GM23338 (cell line): Measurements from ENCODE around the gene ETV3. TPM values are rescaled to one million over a fixed set of nuclear protein-coding genes. Genes with fewer than 3 reads are reported as not detected.

ENCODE experiments used
- ATAC-seq: fragments of 200-7000 bp; cut with Tn5 transposase; 3 replicates; pipeline ENCODE4 v1.9.1; 2020
- DNase-seq: peaks from one replicate; pipeline ENCODE4 v3.0.0-alpha.2; 2015; ENCODE audit warnings: low spot score
- H2AFZ ChIP-seq: fragments of 200-600 bp; sonication (generic); 2 replicates; pipeline ENCODE4 v1.8.0; 2016; ENCODE audit warnings: antibody characterized with exemption, mild to moderate bottlenecking, moderate library complexity
- H3F3A ChIP-seq: fragments of 200-600 bp; sonication (generic); replicated peaks from 2 replicates; pipeline ENCODE4 v1.8.0; 2017; ENCODE audit warnings: antibody characterized with exemption, mixed run types, low read depth
- H3K27ac ChIP-seq: fragments of 200-600 bp; sonication (generic); 2 replicates; pipeline ENCODE4 v1.6.1; 2016; ENCODE audit warnings: low read depth
- H3K27me3 ChIP-seq: fragments of 200-600 bp; sonication (generic); 2 replicates; pipeline ENCODE4 v1.8.0; 2016; ENCODE audit warnings: mild to moderate bottlenecking, mixed run types, moderate library complexity; ENCODE audit not compliant: insufficient read depth
- H3K36me3 ChIP-seq: fragments of 200-600 bp; sonication (generic); 2 replicates; pipeline ENCODE4 v1.8.0; 2016; ENCODE audit warnings: mild to moderate bottlenecking; ENCODE audit not compliant: insufficient read depth
- H3K4me1 ChIP-seq: fragments of 200-600 bp; sonication (generic); 2 replicates; pipeline ENCODE4 v1.8.0; 2016; ENCODE audit warnings: mild to moderate bottlenecking, moderate library complexity; ENCODE audit not compliant: insufficient read depth
- H3K4me2 ChIP-seq: fragments of 200-600 bp; sonication (generic); 2 replicates; pipeline ENCODE4 v1.7.1; 2017; ENCODE audit warnings: mixed run types
- H3K4me3 ChIP-seq: fragments of 200-600 bp; sonication (generic); 2 replicates; pipeline ENCODE4 v1.6.1; 2016; ENCODE audit warnings: mixed run types
- H3K79me2 ChIP-seq: fragments of 200-600 bp; sonication (generic); replicated peaks from 2 replicates; pipeline ENCODE4 v1.8.0; 2017; ENCODE audit warnings: mild to moderate bottlenecking; ENCODE audit not compliant: insufficient read depth
- H3K9me2 ChIP-seq: fragments of 200-600 bp; sonication (generic); 2 replicates; pipeline ENCODE4 v1.8.0; 2017; ENCODE audit not compliant: insufficient read depth
- H4K20me1 ChIP-seq: fragments of 200-600 bp; sonication (generic); replicated peaks from 2 replicates; pipeline ENCODE4 v1.8.0; 2017; ENCODE audit warnings: mild to moderate bottlenecking; ENCODE audit not compliant: insufficient read depth
- H3K27ac Mint-ChIP-seq: 2 replicates; pipeline ENCODE4 v1.8.0; 2020; ENCODE audit warnings: inconsistent platforms, mild to moderate bottlenecking, moderate library complexity, mixed read lengths
- H3K27me3 Mint-ChIP-seq: 3 replicates; pipeline ENCODE4 v1.8.0; 2022; ENCODE audit warnings: low read depth, mild to moderate bottlenecking, moderate library complexity, mixed read lengths, inconsistent platforms; ENCODE audit not compliant: insufficient read depth, poor library complexity
- H3K36me3 Mint-ChIP-seq: 3 replicates; pipeline ENCODE4 v1.8.0; 2021; ENCODE audit warnings: low read depth, mild to moderate bottlenecking, inconsistent platforms, moderate library complexity, mixed read lengths
- H3K4me1 Mint-ChIP-seq: 3 replicates; pipeline ENCODE4 v1.8.0; 2020; ENCODE audit warnings: mild to moderate bottlenecking, inconsistent platforms, mixed read lengths
- H3K4me3 Mint-ChIP-seq: 3 replicates; pipeline ENCODE4 v1.8.0; 2021; ENCODE audit warnings: moderate library complexity, mild to moderate bottlenecking, inconsistent platforms, mixed read lengths
- H3K9me3 Mint-ChIP-seq: 3 replicates; pipeline ENCODE4 v1.8.0; 2020; ENCODE audit warnings: moderate library complexity, mild to moderate bottlenecking, inconsistent platforms, mixed read lengths
- EZH2 ChIP-seq: fragments of 200-600 bp; sonication (generic); IDR thresholded peaks from one replicate; pipeline ENCODE4 v1.8.0; 2017; ENCODE audit warnings: antibody characterized with exemption, mild to moderate bottlenecking, low read depth; ENCODE audit not compliant: unreplicated experiment
- NANOG ChIP-seq: IDR thresholded peaks from 2 replicates; pipeline ENCODE4 v1.6.1; 2016; ENCODE audit warnings: antibody characterized with exemption, borderline replicate concordance
- POLR2AphosphoS5 ChIP-seq: IDR thresholded peaks from 2 replicates; pipeline ENCODE4 v1.6.1; 2016; ENCODE audit warnings: antibody characterized with exemption, low read depth
- polyA plus RNA-seq: library from polyadenylated mRNA; unstranded; fragments of >200 nt; fragmentation: Nextera tagmentation; extraction: Ambion mirVana; gene quantifications from 2 replicates; pipeline ENCODE4 v1.2.1, GENCODE V29; 2016
- total RNA-seq: library from RNA; depleted of rRNA; stranded (reverse); fragments of >200 nt; shearing (Covaris generic); gene quantifications from 2 replicates; pipeline ENCODE4 v1.2.3, GENCODE V29; 2014
- TF ChIP-seq, protein P1 (sequence below): IDR thresholded peaks from 2 replicates; pipeline ENCODE4 v1.6.1; 2016; ENCODE audit warnings: antibody characterized with exemption
- TF ChIP-seq, protein P2 (sequence below), 2 experiments: fragments of 200-600 bp in 1 of 2; sonication (generic) in 1 of 2; conservative IDR thresholded peaks; 2 replicates each; pipeline versions ENCODE4 v1.5.1 to v1.6.1; 2016 to 2017; ENCODE audit warnings: antibody characterized with exemption in 2 of 2, low read depth in 2 of 2, mild to moderate bottlenecking in 2 of 2, moderate library complexity in 1 of 2
- TF ChIP-seq, protein P3 (sequence below): fragments of 250-450 bp; sonication (Bioruptor Pico); IDR thresholded peaks from 2 replicates; pipeline ENCODE4 v1.5.0; 2020; ENCODE audit warnings: mild to moderate bottlenecking, moderate library complexity
- TF ChIP-seq, protein P4 (sequence below): IDR thresholded peaks from one replicate; pipeline ENCODE4 v1.6.1; 2018; ENCODE audit warnings: antibody characterized with exemption; ENCODE audit not compliant: unreplicated experiment

The ETV3 gene
- total and polyA plus RNA-seq, 2 experiments from 2014 or later = 8.1 to 19.6 TPM

DNA sequence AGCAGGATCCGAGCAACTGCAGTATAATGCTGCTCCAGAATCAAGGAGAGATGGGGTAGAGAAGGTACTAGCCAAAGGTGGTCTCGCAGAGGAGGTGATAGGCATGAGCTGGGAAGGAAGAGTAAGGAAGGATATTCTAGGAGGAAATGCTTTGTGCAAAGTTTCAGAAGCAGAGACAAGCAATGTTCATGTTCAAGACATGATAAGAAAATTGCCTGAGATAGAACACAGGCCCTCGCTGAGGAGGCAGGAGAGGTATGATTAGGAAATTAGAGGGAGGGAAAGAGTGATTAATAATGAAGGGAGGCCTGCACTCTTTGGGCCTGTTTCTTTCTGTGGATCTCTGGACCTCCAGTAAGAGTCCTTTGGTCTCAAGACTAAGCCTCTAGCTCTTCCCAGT lies 12.9 kb upstream of the ETV3 start:
- Mint-ChIP-seq H3K27me3 (peaks cover 13% of the 10 kb centered on the region), H3K4me1 (peaks cover 23% of the 10 kb centered on the region), H3K4me3 (no peak overlapping the region), H3K27ac (no peak overlapping the region), H3K36me3 (no peaks in the 10 kb centered on the region), H3K9me3 (no peaks in the 10 kb centered on the region)
- Histone ChIP-seq H3F3A (no peaks in the 10 kb centered on the region), H3K4me2 (no peak overlapping the region), H3K27ac (no peak overlapping the region), H3K4me3 (no peak overlapping the region), H4K20me1 (no peaks in the 10 kb centered on the region), H3K79me2 (no peaks in the 10 kb centered on the region), H2AFZ (no peak overlapping the region), H3K4me1 (peaks cover 8% of the 10 kb centered on the region; the same call in 1 of the 2 replicates), H3K36me3 (no peaks in the 10 kb centered on the region), H3K9me2 (no peaks in the 10 kb centered on the region; the same call in 1 of the 2 replicates), H3K27me3 (no peaks in the 10 kb centered on the region)
- ATAC-seq = no peak
- TF ChIP-seq POLR2AphosphoS5 = no peak
- TF ChIP-seq, protein P1, sequence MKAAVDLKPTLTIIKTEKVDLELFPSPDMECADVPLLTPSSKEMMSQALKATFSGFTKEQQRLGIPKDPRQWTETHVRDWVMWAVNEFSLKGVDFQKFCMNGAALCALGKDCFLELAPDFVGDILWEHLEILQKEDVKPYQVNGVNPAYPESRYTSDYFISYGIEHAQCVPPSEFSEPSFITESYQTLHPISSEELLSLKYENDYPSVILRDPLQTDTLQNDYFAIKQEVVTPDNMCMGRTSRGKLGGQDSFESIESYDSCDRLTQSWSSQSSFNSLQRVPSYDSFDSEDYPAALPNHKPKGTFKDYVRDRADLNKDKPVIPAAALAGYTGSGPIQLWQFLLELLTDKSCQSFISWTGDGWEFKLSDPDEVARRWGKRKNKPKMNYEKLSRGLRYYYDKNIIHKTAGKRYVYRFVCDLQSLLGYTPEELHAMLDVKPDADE = no peak
- TF ChIP-seq, protein P2, sequence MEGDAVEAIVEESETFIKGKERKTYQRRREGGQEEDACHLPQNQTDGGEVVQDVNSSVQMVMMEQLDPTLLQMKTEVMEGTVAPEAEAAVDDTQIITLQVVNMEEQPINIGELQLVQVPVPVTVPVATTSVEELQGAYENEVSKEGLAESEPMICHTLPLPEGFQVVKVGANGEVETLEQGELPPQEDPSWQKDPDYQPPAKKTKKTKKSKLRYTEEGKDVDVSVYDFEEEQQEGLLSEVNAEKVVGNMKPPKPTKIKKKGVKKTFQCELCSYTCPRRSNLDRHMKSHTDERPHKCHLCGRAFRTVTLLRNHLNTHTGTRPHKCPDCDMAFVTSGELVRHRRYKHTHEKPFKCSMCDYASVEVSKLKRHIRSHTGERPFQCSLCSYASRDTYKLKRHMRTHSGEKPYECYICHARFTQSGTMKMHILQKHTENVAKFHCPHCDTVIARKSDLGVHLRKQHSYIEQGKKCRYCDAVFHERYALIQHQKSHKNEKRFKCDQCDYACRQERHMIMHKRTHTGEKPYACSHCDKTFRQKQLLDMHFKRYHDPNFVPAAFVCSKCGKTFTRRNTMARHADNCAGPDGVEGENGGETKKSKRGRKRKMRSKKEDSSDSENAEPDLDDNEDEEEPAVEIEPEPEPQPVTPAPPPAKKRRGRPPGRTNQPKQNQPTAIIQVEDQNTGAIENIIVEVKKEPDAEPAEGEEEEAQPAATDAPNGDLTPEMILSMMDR (conservative IDR thresholded peaks at IDR 0.05; ENCODE audit: low read depth in 2 of 2) = no peak
- no peak for TF ChIP-seq EZH2
- no peak for DNase-seq

DNA sequence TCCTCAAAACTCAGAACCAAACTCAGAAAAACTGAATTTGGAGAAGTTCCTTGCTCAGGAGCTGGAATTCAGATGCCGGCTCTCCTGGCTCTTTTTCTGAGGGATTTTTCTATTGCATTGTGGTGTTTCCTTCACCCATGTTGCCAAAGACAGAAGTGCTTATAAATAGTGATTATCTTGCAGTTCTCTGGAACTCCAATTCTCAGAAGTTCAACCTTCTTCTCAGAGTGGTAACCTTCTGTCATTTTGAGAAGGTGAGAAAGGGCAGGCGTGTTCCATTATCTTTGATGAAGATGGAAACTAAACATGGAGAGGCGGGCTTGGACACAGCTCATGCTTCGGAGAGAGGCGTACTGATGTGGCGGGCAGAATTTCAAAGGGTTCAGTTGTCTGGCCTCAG lies 12.4 kb upstream of the ETV3 start:
- no peaks in the 10 kb centered on the region; the same call in 1 of the 2 replicates for H3K9me2 ChIP-seq
- no peaks in the 10 kb centered on the region for H3F3A ChIP-seq
- Mint-ChIP-seq H3K27me3 (peaks cover 11% of the 10 kb centered on the region), H3K4me3 (no peak overlapping the region), H3K9me3 (no peaks in the 10 kb centered on the region), H3K36me3 (no peaks in the 10 kb centered on the region), H3K27ac (no peak overlapping the region), H3K4me1 (peaks cover 19% of the 10 kb centered on the region)
- no peak overlapping the region for H3K4me3 ChIP-seq
- no peaks in the 10 kb centered on the region for H3K79me2 ChIP-seq
- no peaks in the 10 kb centered on the region for H3K27me3 ChIP-seq
- H4K20me1 ChIP-seq = no peaks in the 10 kb centered on the region
- no peak for DNase-seq
- H2AFZ ChIP-seq = no peak overlapping the region
- peaks cover 5% of the 10 kb centered on the region; the same call in 1 of the 2 replicates for H3K4me1 ChIP-seq
- TF ChIP-seq, protein P3, sequence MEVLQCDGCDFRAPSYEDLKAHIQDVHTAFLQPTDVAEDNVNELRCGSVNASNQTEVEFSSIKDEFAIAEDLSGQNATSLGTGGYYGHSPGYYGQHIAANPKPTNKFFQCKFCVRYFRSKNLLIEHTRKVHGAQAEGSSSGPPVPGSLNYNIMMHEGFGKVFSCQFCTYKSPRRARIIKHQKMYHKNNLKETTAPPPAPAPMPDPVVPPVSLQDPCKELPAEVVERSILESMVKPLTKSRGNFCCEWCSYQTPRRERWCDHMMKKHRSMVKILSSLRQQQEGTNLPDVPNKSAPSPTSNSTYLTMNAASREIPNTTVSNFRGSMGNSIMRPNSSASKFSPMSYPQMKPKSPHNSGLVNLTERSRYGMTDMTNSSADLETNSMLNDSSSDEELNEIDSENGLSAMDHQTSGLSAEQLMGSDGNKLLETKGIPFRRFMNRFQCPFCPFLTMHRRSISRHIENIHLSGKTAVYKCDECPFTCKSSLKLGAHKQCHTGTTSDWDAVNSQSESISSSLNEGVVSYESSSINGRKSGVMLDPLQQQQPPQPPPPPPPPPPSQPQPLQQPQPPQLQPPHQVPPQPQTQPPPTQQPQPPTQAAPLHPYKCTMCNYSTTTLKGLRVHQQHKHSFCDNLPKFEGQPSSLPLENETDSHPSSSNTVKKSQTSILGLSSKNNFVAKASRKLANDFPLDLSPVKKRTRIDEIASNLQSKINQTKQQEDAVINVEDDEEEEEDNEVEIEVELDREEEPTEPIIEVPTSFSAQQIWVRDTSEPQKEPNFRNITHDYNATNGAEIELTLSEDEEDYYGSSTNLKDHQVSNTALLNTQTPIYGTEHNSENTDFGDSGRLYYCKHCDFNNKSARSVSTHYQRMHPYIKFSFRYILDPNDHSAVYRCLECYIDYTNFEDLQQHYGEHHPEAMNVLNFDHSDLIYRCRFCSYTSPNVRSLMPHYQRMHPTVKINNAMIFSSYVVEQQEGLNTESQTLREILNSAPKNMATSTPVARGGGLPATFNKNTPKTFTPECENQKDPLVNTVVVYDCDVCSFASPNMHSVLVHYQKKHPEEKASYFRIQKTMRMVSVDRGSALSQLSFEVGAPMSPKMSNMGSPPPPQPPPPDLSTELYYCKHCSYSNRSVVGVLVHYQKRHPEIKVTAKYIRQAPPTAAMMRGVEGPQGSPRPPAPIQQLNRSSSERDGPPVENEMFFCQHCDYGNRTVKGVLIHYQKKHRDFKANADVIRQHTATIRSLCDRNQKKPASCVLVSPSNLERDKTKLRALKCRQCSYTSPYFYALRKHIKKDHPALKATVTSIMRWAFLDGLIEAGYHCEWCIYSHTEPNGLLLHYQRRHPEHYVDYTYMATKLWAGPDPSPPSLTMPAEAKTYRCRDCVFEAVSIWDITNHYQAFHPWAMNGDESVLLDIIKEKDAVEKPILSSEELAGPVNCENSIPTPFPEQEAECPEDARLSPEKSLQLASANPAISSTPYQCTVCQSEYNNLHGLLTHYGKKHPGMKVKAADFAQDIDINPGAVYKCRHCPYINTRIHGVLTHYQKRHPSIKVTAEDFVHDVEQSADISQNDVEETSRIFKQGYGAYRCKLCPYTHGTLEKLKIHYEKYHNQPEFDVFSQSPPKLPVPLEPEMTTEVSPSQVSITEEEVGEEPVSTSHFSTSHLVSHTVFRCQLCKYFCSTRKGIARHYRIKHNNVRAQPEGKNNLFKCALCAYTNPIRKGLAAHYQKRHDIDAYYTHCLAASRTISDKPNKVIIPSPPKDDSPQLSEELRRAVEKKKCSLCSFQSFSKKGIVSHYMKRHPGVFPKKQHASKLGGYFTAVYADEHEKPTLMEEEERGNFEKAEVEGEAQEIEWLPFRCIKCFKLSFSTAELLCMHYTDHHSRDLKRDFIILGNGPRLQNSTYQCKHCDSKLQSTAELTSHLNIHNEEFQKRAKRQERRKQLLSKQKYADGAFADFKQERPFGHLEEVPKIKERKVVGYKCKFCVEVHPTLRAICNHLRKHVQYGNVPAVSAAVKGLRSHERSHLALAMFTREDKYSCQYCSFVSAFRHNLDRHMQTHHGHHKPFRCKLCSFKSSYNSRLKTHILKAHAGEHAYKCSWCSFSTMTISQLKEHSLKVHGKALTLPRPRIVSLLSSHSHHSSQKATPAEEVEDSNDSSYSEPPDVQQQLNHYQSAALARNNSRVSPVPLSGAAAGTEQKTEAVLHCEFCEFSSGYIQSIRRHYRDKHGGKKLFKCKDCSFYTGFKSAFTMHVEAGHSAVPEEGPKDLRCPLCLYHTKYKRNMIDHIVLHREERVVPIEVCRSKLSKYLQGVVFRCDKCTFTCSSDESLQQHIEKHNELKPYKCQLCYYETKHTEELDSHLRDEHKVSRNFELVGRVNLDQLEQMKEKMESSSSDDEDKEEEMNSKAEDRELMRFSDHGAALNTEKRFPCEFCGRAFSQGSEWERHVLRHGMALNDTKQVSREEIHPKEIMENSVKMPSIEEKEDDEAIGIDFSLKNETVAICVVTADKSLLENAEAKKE (CRISPR knock-in tag) = no peak
- TF ChIP-seq, protein P1 = no peak
- TF ChIP-seq NANOG (no peak), POLR2AphosphoS5 (no peak)
- TF ChIP-seq, protein P4, sequence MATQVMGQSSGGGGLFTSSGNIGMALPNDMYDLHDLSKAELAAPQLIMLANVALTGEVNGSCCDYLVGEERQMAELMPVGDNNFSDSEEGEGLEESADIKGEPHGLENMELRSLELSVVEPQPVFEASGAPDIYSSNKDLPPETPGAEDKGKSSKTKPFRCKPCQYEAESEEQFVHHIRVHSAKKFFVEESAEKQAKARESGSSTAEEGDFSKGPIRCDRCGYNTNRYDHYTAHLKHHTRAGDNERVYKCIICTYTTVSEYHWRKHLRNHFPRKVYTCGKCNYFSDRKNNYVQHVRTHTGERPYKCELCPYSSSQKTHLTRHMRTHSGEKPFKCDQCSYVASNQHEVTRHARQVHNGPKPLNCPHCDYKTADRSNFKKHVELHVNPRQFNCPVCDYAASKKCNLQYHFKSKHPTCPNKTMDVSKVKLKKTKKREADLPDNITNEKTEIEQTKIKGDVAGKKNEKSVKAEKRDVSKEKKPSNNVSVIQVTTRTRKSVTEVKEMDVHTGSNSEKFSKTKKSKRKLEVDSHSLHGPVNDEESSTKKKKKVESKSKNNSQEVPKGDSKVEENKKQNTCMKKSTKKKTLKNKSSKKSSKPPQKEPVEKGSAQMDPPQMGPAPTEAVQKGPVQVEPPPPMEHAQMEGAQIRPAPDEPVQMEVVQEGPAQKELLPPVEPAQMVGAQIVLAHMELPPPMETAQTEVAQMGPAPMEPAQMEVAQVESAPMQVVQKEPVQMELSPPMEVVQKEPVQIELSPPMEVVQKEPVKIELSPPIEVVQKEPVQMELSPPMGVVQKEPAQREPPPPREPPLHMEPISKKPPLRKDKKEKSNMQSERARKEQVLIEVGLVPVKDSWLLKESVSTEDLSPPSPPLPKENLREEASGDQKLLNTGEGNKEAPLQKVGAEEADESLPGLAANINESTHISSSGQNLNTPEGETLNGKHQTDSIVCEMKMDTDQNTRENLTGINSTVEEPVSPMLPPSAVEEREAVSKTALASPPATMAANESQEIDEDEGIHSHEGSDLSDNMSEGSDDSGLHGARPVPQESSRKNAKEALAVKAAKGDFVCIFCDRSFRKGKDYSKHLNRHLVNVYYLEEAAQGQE = no peak
- H3K27ac ChIP-seq = no peak overlapping the region
- ATAC-seq = no peak
- no peak overlapping the region for H3K4me2 ChIP-seq
- no peaks in the 10 kb centered on the region for H3K36me3 ChIP-seq
